Immature natural killer cell (primary cell): Measurements from ENCODE around the gene CDK5R1. TPM values are rescaled to one million over a fixed set of nuclear protein-coding genes. Genes with fewer than 3 reads are reported as not detected.

Experiments
- DNase-seq, 3 donors: peaks; one replicate each; pipeline ENCODE4 v3.0.0; 2022; ENCODE audit warnings: mixed read lengths in 1 of 3
- H3K27ac Mint-ChIP-seq, 6 donors: one replicate each; pipeline ENCODE4 v1.8.0; 2020; ENCODE audit warnings: mixed read lengths in 6 of 6, mild to moderate bottlenecking in 5 of 6, inconsistent platforms in 4 of 6, moderate library complexity in 3 of 6
- H3K27me3 Mint-ChIP-seq, 3 donors: one replicate each; pipeline ENCODE4 v1.8.0; 2020 to 2021; ENCODE audit warnings: low read depth in 3 of 3, mild to moderate bottlenecking in 3 of 3, mixed read lengths in 3 of 3, moderate library complexity in 3 of 3, inconsistent platforms in 1 of 3
- H3K36me3 Mint-ChIP-seq, 3 donors: one replicate each; pipeline ENCODE4 v1.8.0; 2020; ENCODE audit warnings: mixed read lengths in 3 of 3, inconsistent platforms in 2 of 3, mild to moderate bottlenecking in 2 of 3
- H3K4me1 Mint-ChIP-seq, 2 donors: one replicate each; pipeline ENCODE4 v1.8.0; 2020; ENCODE audit warnings: inconsistent platforms in 2 of 2, mild to moderate bottlenecking in 2 of 2, mixed read lengths in 2 of 2, moderate library complexity in 1 of 2
- H3K4me3 Mint-ChIP-seq, 5 donors: one replicate each; pipeline ENCODE4 v1.8.0; 2020; ENCODE audit warnings: mild to moderate bottlenecking in 5 of 5, mixed read lengths in 5 of 5, inconsistent platforms in 3 of 5, moderate library complexity in 3 of 5
- H3K9me3 Mint-ChIP-seq, 6 donors: one replicate each; pipeline ENCODE4 v1.8.0; 2020; ENCODE audit warnings: mild to moderate bottlenecking in 6 of 6, mixed read lengths in 6 of 6, inconsistent platforms in 4 of 6, moderate library complexity in 3 of 6
- polyA plus RNA-seq, 3 donors: library from polyadenylated mRNA; unstranded; fragments of 300-500 nt; fragmentation: Illumina TruSeq; gene quantifications; one replicate each; pipeline ENCODE4 v1.2.3, GENCODE V29; 2021

CDK5R1 gene
- polyA plus RNA-seq, 3 donors from 2014 or later = 0.37 to 5.8 (median 2.3) TPM

GRCh38 chr17:32453370-32453769 is 33.4 kb upstream of the CDK5R1 start:
- peaks cover 9 to 38% of the 10 kb centered on the region in 2 donors for H3K4me1 Mint-ChIP-seq
- H3K36me3 Mint-ChIP-seq = peaks cover 16 to 54% (median 32%) of the 10 kb centered on the region in 3 donors
- peaks cover 0 to 2% (median 0%) of the 10 kb centered on the region in 3 donors for H3K27me3 Mint-ChIP-seq
- H3K4me3 Mint-ChIP-seq = no peak overlapping the region
- H3K27ac Mint-ChIP-seq = peak overlapping the region in 2 of 6 donors; percentile 36 to 37
- no peaks in the 10 kb centered on the region for H3K9me3 Mint-ChIP-seq
- no peak for DNase-seq

GRCh38 chr17:32458371-32458770 is 28.4 kb upstream of the CDK5R1 start:
- DNase-seq = no peak
- H3K4me1 Mint-ChIP-seq = peaks cover 12 to 26% of the 10 kb centered on the region in 2 donors
- H3K27ac Mint-ChIP-seq = peak overlapping the region in 1 of 6 donors; percentile 77
- H3K4me3 Mint-ChIP-seq = no peak overlapping the region
- peaks cover 3 to 38% (median 37%) of the 10 kb centered on the region in 3 donors for H3K36me3 Mint-ChIP-seq
- H3K9me3 Mint-ChIP-seq = no peaks in the 10 kb centered on the region
- peaks cover 0 to 2% (median 2%) of the 10 kb centered on the region in 3 donors for H3K27me3 Mint-ChIP-seq

- H3K4me1 Mint-ChIP-seq = peaks cover 12 to 21% of the 10 kb centered on the region in 2 donors
- no peaks in the 10 kb centered on the region for H3K9me3 Mint-ChIP-seq
- H3K4me3 Mint-ChIP-seq = no peak overlapping the region
- DNase-seq = no peak
- peaks cover 0 to 2% (median 0%) of the 10 kb centered on the region in 3 donors for H3K27me3 Mint-ChIP-seq
- peak overlapping the region in 1 of 6 donors; percentile 12 for H3K27ac Mint-ChIP-seq
- H3K36me3 Mint-ChIP-seq = peaks cover 0 to 37% (median 28%) of the 10 kb centered on the region in 3 donors
Observed at GRCh38 chr17:32460054-32460453, 26.7 kb upstream of the CDK5R1 start.

- H3K4me3 Mint-ChIP-seq = no peak overlapping the region
Observed at GRCh38 chr17:32461498-32461852, 25.3 kb upstream of the CDK5R1 start.

GRCh38 chr17:32461853-32462617 is 24.8 kb upstream of the CDK5R1 start:
- Mint-ChIP-seq H3K36me3 (peaks cover 4 to 33% (median 22%) of the 10 kb centered on the region in 3 donors), H3K27me3 (peaks cover 0 to 2% (median 0%) of the 10 kb centered on the region in 3 donors), H3K4me1 (peaks cover 12 to 21% of the 10 kb centered on the region in 2 donors), H3K4me3 (no peak overlapping the region), H3K27ac (peak overlapping the region in 2 of 6 donors; percentile 45 to 60), H3K9me3 (no peaks in the 10 kb centered on the region)
- DNase-seq = peak; percentile 42 to 55 (median 50)

More at GRCh38 chr17:32461498-32461852, 25.3 kb upstream of the CDK5R1 start:
- peaks cover 4 to 37% (median 25%) of the 10 kb centered on the region in 3 donors for H3K36me3 Mint-ChIP-seq
- no peaks in the 10 kb centered on the region for H3K9me3 Mint-ChIP-seq
- peaks cover 0 to 2% (median 0%) of the 10 kb centered on the region in 3 donors for H3K27me3 Mint-ChIP-seq
- peaks cover 12 to 21% of the 10 kb centered on the region in 2 donors for H3K4me1 Mint-ChIP-seq
- DNase-seq = no peak
- peak overlapping the region in 2 of 6 donors; percentile 45 to 60 for H3K27ac Mint-ChIP-seq

- Mint-ChIP-seq H3K36me3 (peaks cover 10 to 38% (median 20%) of the 10 kb centered on the region in 3 donors), H3K4me1 (peaks cover 10 to 17% of the 10 kb centered on the region in 2 donors), H3K27ac (no peak overlapping the region), H3K9me3 (no peaks in the 10 kb centered on the region), H3K4me3 (no peak overlapping the region), H3K27me3 (peaks cover 0 to 2% (median 0%) of the 10 kb centered on the region in 3 donors)
- no peak for DNase-seq
Observed at GRCh38 chr17:32463304-32463703, 23.5 kb upstream of the CDK5R1 start.

- peaks cover 13 to 38% (median 17%) of the 10 kb centered on the region in 3 donors for H3K36me3 Mint-ChIP-seq
Observed at GRCh38 chr17:32464374-32464773, 22.4 kb upstream of the CDK5R1 start.

GRCh38 chr17:32467949-32468348 is 18.8 kb upstream of the CDK5R1 start:
- H3K36me3 Mint-ChIP-seq = peaks cover 28 to 55% (median 29%) of the 10 kb centered on the region in 3 donors

More at GRCh38 chr17:32464374-32464773, 22.4 kb upstream of the CDK5R1 start:
- peaks cover 0 to 2% (median 0%) of the 10 kb centered on the region in 3 donors for H3K27me3 Mint-ChIP-seq
- no peak overlapping the region for H3K27ac Mint-ChIP-seq
- peaks cover 8 to 12% of the 10 kb centered on the region in 2 donors for H3K4me1 Mint-ChIP-seq
- no peak for DNase-seq
- H3K9me3 Mint-ChIP-seq = no peaks in the 10 kb centered on the region
- H3K4me3 Mint-ChIP-seq = no peak overlapping the region

GRCh38 chr17:32470405-32471167 is 16.2 kb upstream of the CDK5R1 start:
- DNase-seq = no peak
- Mint-ChIP-seq H3K36me3 (peaks cover 40 to 66% (median 42%) of the 10 kb centered on the region in 3 donors), H3K9me3 (no peaks in the 10 kb centered on the region), H3K27ac (no peak overlapping the region), H3K4me3 (no peak overlapping the region), H3K4me1 (no peaks in the 10 kb centered on the region), H3K27me3 (peaks cover 0 to 2% (median 0%) of the 10 kb centered on the region in 3 donors)

More at GRCh38 chr17:32467949-32468348, 18.8 kb upstream of the CDK5R1 start:
- Mint-ChIP-seq H3K27ac (peak overlapping the region in 1 of 6 donors; percentile 28), H3K9me3 (no peaks in the 10 kb centered on the region), H3K4me1 (no peaks in the 10 kb centered on the region), H3K27me3 (peaks cover 0 to 2% (median 0%) of the 10 kb centered on the region in 3 donors), H3K4me3 (no peak overlapping the region)
- no peak for DNase-seq

GRCh38 chr17:32471652-32472051 is 15.1 kb upstream of the CDK5R1 start:
- no peak overlapping the region for H3K27ac Mint-ChIP-seq
- H3K9me3 Mint-ChIP-seq = no peaks in the 10 kb centered on the region
- no peak for DNase-seq
- H3K4me3 Mint-ChIP-seq = no peak overlapping the region
- H3K36me3 Mint-ChIP-seq = peaks cover 38 to 67% (median 40%) of the 10 kb centered on the region in 3 donors
- no peaks in the 10 kb centered on the region for H3K4me1 Mint-ChIP-seq
- peaks cover 0 to 2% (median 0%) of the 10 kb centered on the region in 3 donors for H3K27me3 Mint-ChIP-seq

GRCh38 chr17:32475258-32475657 is 11.5 kb upstream of the CDK5R1 start:
- H3K4me1 Mint-ChIP-seq = no peaks in the 10 kb centered on the region
- no peaks in the 10 kb centered on the region for H3K27me3 Mint-ChIP-seq
- no peak overlapping the region for H3K4me3 Mint-ChIP-seq
- DNase-seq = no peak
- H3K27ac Mint-ChIP-seq = no peak overlapping the region
- H3K36me3 Mint-ChIP-seq = peaks cover 34 to 79% (median 43%) of the 10 kb centered on the region in 3 donors
- no peaks in the 10 kb centered on the region for H3K9me3 Mint-ChIP-seq

GRCh38 chr17:32477220-32477619 is 9.6 kb upstream of the CDK5R1 start:
- H3K27ac Mint-ChIP-seq = peak overlapping the region in 1 of 6 donors; percentile 3
- H3K4me1 Mint-ChIP-seq = no peaks in the 10 kb centered on the region
- no peaks in the 10 kb centered on the region for H3K9me3 Mint-ChIP-seq
- no peak for DNase-seq
- no peak overlapping the region for H3K4me3 Mint-ChIP-seq
- H3K27me3 Mint-ChIP-seq = no peaks in the 10 kb centered on the region
- peaks cover 26 to 75% (median 40%) of the 10 kb centered on the region in 3 donors for H3K36me3 Mint-ChIP-seq

- peaks cover 0 to 2% (median 0%) of the 10 kb centered on the region in 3 donors for H3K27me3 Mint-ChIP-seq
- DNase-seq = no peak
- H3K4me3 Mint-ChIP-seq = no peak overlapping the region
- no peaks in the 10 kb centered on the region for H3K9me3 Mint-ChIP-seq
- peaks cover 21 to 70% (median 40%) of the 10 kb centered on the region in 3 donors for H3K36me3 Mint-ChIP-seq
- peaks cover 5 to 8% of the 10 kb centered on the region in 2 donors for H3K4me1 Mint-ChIP-seq
- H3K27ac Mint-ChIP-seq = peak overlapping the region in 2 of 6 donors; percentile 3 to 32
Observed at GRCh38 chr17:32479074-32479617, 7.6 kb upstream of the CDK5R1 start.
